Measurements from ENCODE around the gene PTPRK. TPM values are rescaled to one million over a fixed set of nuclear protein-coding genes. Genes with fewer than 3 reads are reported as not detected.

The PTPRK gene
- total and polyA plus RNA-seq, 4 experiments from 2014 or later = 0.47 to 1.5 (median 0.61) TPM; not detected in 1

- H3K27ac ChIP-seq (ENCODE audit: low read depth, low read length) = no peak overlapping the region
Measured at GRCh38 chr6:128025478-128025877, 494.9 kb downstream of the PTPRK start.

GRCh38 chr6:128024969-128025368, 495.4 kb downstream of the PTPRK start:
- CTCF ChIA-PET (ENCODE audit: partially characterized antibody) = no interaction called here
- no peaks in the 10 kb centered on the region for H3K36me3 Mint-ChIP-seq
- Histone ChIP-seq H3K27ac (ENCODE audit: low read depth, low read length) (no peak overlapping the region), H3K9me3 (ENCODE audit: control insufficient read depth in 1 of 2, low read length in 2 of 2) (no peaks in the 10 kb centered on the region), H3K36me3 (ENCODE audit: insufficient read depth, low read length) (no peaks in the 10 kb centered on the region), H3K4me3 (ENCODE audit: low read length in 2 of 2) (no peak overlapping the region), H3K4me1 (ENCODE audit: insufficient read depth, low read length) (no peaks in the 10 kb centered on the region), H3K27me3 (ENCODE audit: insufficient read depth, low read length) (no peaks in the 10 kb centered on the region)
- H3K27me3 Mint-ChIP-seq = no peaks in the 10 kb centered on the region
- H3K4me3 Mint-ChIP-seq = no peak overlapping the region
- H3K4me1 Mint-ChIP-seq = peaks cover 4 to 11% (median 7%) of the 10 kb centered on the region in 4 donors
- H3K27ac Mint-ChIP-seq = peak overlapping the region in 1 of 7 donors; percentile 2
- POLR2A ChIA-PET (ENCODE audit: partially characterized antibody) = no interaction called here
- intact Hi-C loops (cut with micrococcal nuclease) = no loop called here
- H3K9me3 Mint-ChIP-seq = no peaks in the 10 kb centered on the region
- no peak for DNase-seq

More at GRCh38 chr6:128025478-128025877, 494.9 kb downstream of the PTPRK start:
- peaks cover 4 to 11% (median 7%) of the 10 kb centered on the region in 4 donors for H3K4me1 Mint-ChIP-seq
- H3K4me3 Mint-ChIP-seq = no peak overlapping the region
- Histone ChIP-seq H3K9me3 (ENCODE audit: control insufficient read depth in 1 of 2, low read length in 2 of 2) (no peaks in the 10 kb centered on the region), H3K36me3 (ENCODE audit: insufficient read depth, low read length) (no peaks in the 10 kb centered on the region), H3K4me3 (ENCODE audit: low read length in 2 of 2) (no peak overlapping the region), H3K4me1 (ENCODE audit: insufficient read depth, low read length) (no peaks in the 10 kb centered on the region), H3K27me3 (ENCODE audit: insufficient read depth, low read length) (no peaks in the 10 kb centered on the region)
- no peaks in the 10 kb centered on the region for H3K9me3 Mint-ChIP-seq
- peak overlapping the region in 1 of 7 donors; percentile 4 for H3K27ac Mint-ChIP-seq
- DNase-seq = no peak
- no peaks in the 10 kb centered on the region for H3K27me3 Mint-ChIP-seq
- no peaks in the 10 kb centered on the region for H3K36me3 Mint-ChIP-seq
- ChIA-PET POLR2A (ENCODE audit: partially characterized antibody) (interaction anchor here (1.0 kb wide), 1 partner anchor 37 kb away, joined by 4 read pairs; no protein-coding TSS in a partner anchor), CTCF (ENCODE audit: partially characterized antibody) (no interaction called here)
- intact Hi-C loops (cut with micrococcal nuclease) = no loop called here

- Mint-ChIP-seq H3K9me3 (no peaks in the 10 kb centered on the region), H3K4me3 (no peak overlapping the region), H3K4me1 (peaks cover 4 to 12% (median 7%) of the 10 kb centered on the region in 4 donors), H3K36me3 (no peaks in the 10 kb centered on the region), H3K27ac (no peak overlapping the region), H3K27me3 (no peaks in the 10 kb centered on the region)
- intact Hi-C loops (cut with micrococcal nuclease) = no loop called here
- DNase-seq = no peak
- H3K4me1 ChIP-seq (ENCODE audit: insufficient read depth, low read length) = no peaks in the 10 kb centered on the region
- H3K27me3 ChIP-seq (ENCODE audit: insufficient read depth, low read length) = no peaks in the 10 kb centered on the region
- POLR2A ChIA-PET (ENCODE audit: partially characterized antibody) = no interaction called here
- no peak overlapping the region for H3K27ac ChIP-seq (ENCODE audit: low read depth, low read length)
- CTCF ChIA-PET (ENCODE audit: partially characterized antibody) = no interaction called here
- H3K36me3 ChIP-seq (ENCODE audit: insufficient read depth, low read length) = no peaks in the 10 kb centered on the region
- no peak overlapping the region for H3K4me3 ChIP-seq (ENCODE audit: low read length in 2 of 2)
- H3K9me3 ChIP-seq (ENCODE audit: control insufficient read depth in 1 of 2, low read length in 2 of 2) = no peaks in the 10 kb centered on the region
Measured at GRCh38 chr6:128024046-128024445, 496.4 kb downstream of the PTPRK start.

- ChIA-PET CTCF (ENCODE audit: partially characterized antibody) (no interaction called here), POLR2A (ENCODE audit: partially characterized antibody) (no interaction called here)
- H3K27ac Mint-ChIP-seq = peak overlapping the region in 1 of 7 donors; percentile 13
- H3K4me3 Mint-ChIP-seq = no peak overlapping the region
- H3K4me1 ChIP-seq (ENCODE audit: insufficient read depth, low read length) = no peaks in the 10 kb centered on the region
- H3K9me3 Mint-ChIP-seq = no peaks in the 10 kb centered on the region
- no peaks in the 10 kb centered on the region for H3K36me3 ChIP-seq (ENCODE audit: insufficient read depth, low read length)
- no peaks in the 10 kb centered on the region for H3K36me3 Mint-ChIP-seq
- peaks cover 0 to 3% (median 0%) of the 10 kb centered on the region in 4 donors for H3K4me1 Mint-ChIP-seq
- intact Hi-C loops (cut with micrococcal nuclease) = no loop called here
- no peaks in the 10 kb centered on the region for H3K27me3 Mint-ChIP-seq
- H3K27me3 ChIP-seq (ENCODE audit: insufficient read depth, low read length) = no peaks in the 10 kb centered on the region
- H3K4me3 ChIP-seq (ENCODE audit: low read length in 2 of 2) = no peak overlapping the region
- no peaks in the 10 kb centered on the region for H3K9me3 ChIP-seq (ENCODE audit: control insufficient read depth in 1 of 2, low read length in 2 of 2)
- no peak for DNase-seq
- H3K27ac ChIP-seq (ENCODE audit: low read depth, low read length) = no peak overlapping the region
Measured at GRCh38 chr6:128018821-128019220, 501.6 kb downstream of the PTPRK start.

- Histone ChIP-seq H3K4me1 (ENCODE audit: insufficient read depth, low read length) (no peaks in the 10 kb centered on the region), H3K36me3 (ENCODE audit: insufficient read depth, low read length) (no peaks in the 10 kb centered on the region), H3K27me3 (ENCODE audit: insufficient read depth, low read length) (no peaks in the 10 kb centered on the region), H3K27ac (ENCODE audit: low read depth, low read length) (no peak overlapping the region), H3K4me3 (ENCODE audit: low read length in 2 of 2) (no peak overlapping the region), H3K9me3 (ENCODE audit: control insufficient read depth in 1 of 2, low read length in 2 of 2) (no peaks in the 10 kb centered on the region)
- H3K36me3 Mint-ChIP-seq = no peaks in the 10 kb centered on the region
- intact Hi-C loops (cut with micrococcal nuclease) = no loop called here
- peak overlapping the region in 1 of 7 donors; percentile 20 for H3K27ac Mint-ChIP-seq
- no peak for DNase-seq
- H3K27me3 Mint-ChIP-seq = no peaks in the 10 kb centered on the region
- no peak overlapping the region for H3K4me3 Mint-ChIP-seq
- H3K4me1 Mint-ChIP-seq = peaks cover 0 to 3% (median under 1%) of the 10 kb centered on the region in 4 donors
- CTCF ChIA-PET (ENCODE audit: partially characterized antibody) = interaction anchor here (1.6 kb wide), 1 partner anchor 18 kb away, joined by 3 read pairs; no protein-coding TSS in a partner anchor
- POLR2A ChIA-PET (ENCODE audit: partially characterized antibody) = no interaction called here
- H3K9me3 Mint-ChIP-seq = no peaks in the 10 kb centered on the region
Measured at GRCh38 chr6:128017288-128017687, 503.1 kb downstream of the PTPRK start.

GRCh38 chr6:128007658-128008057, 512.7 kb downstream of the PTPRK start:
- Histone ChIP-seq H3K27ac (ENCODE audit: low read depth, low read length) (no peak overlapping the region), H3K4me1 (ENCODE audit: insufficient read depth, low read length) (no peaks in the 10 kb centered on the region), H3K27me3 (ENCODE audit: insufficient read depth, low read length) (no peaks in the 10 kb centered on the region), H3K4me3 (ENCODE audit: low read length in 2 of 2) (no peak overlapping the region), H3K9me3 (ENCODE audit: control insufficient read depth in 1 of 2, low read length in 2 of 2) (no peaks in the 10 kb centered on the region), H3K36me3 (ENCODE audit: insufficient read depth, low read length) (no peaks in the 10 kb centered on the region)
- Mint-ChIP-seq H3K4me3 (no peak overlapping the region), H3K27ac (no peak overlapping the region), H3K9me3 (no peaks in the 10 kb centered on the region), H3K36me3 (no peaks in the 10 kb centered on the region), H3K27me3 (no peaks in the 10 kb centered on the region), H3K4me1 (no peaks in the 10 kb centered on the region)
- intact Hi-C loops (cut with micrococcal nuclease) = no loop called here
- DNase-seq = no peak
- CTCF ChIA-PET (ENCODE audit: partially characterized antibody) = no interaction called here
- POLR2A ChIA-PET (ENCODE audit: partially characterized antibody) = no interaction called here

GRCh38 chr6:128005009-128005408, 515.4 kb downstream of the PTPRK start:
- intact Hi-C loops (cut with micrococcal nuclease) = no loop called here
- no peak overlapping the region for H3K4me3 ChIP-seq (ENCODE audit: low read length in 2 of 2)
- DNase-seq = no peak
- no peaks in the 10 kb centered on the region for H3K4me1 ChIP-seq (ENCODE audit: insufficient read depth, low read length)
- Mint-ChIP-seq H3K4me1 (no peaks in the 10 kb centered on the region), H3K4me3 (no peak overlapping the region), H3K27me3 (no peaks in the 10 kb centered on the region), H3K36me3 (no peaks in the 10 kb centered on the region), H3K27ac (no peak overlapping the region), H3K9me3 (no peaks in the 10 kb centered on the region)
- H3K27ac ChIP-seq (ENCODE audit: low read depth, low read length) = no peak overlapping the region
- H3K36me3 ChIP-seq (ENCODE audit: insufficient read depth, low read length) = no peaks in the 10 kb centered on the region
- no peaks in the 10 kb centered on the region for H3K9me3 ChIP-seq (ENCODE audit: control insufficient read depth in 1 of 2, low read length in 2 of 2)
- ChIA-PET POLR2A (ENCODE audit: partially characterized antibody) (no interaction called here), CTCF (ENCODE audit: partially characterized antibody) (interaction anchor here (0.8 kb wide), 1 partner anchor 57 kb away, joined by 3 read pairs; no protein-coding TSS in a partner anchor)
- H3K27me3 ChIP-seq (ENCODE audit: insufficient read depth, low read length) = no peaks in the 10 kb centered on the region

- POLR2A ChIA-PET (ENCODE audit: partially characterized antibody) = interaction anchor here (0.7 kb wide), 1 partner anchor 118 kb away, joined by 3 read pairs; no protein-coding TSS in a partner anchor
- intact Hi-C loops (cut with micrococcal nuclease) = no loop called here
Measured at GRCh38 chr6:128000363-128000762, 520.0 kb downstream of the PTPRK start.

More at GRCh38 chr6:128000363-128000762, 520.0 kb downstream of the PTPRK start:
- Histone ChIP-seq H3K9me3 (ENCODE audit: control insufficient read depth in 1 of 2, low read length in 2 of 2) (no peaks in the 10 kb centered on the region), H3K27me3 (ENCODE audit: insufficient read depth, low read length) (no peaks in the 10 kb centered on the region), H3K4me3 (ENCODE audit: low read length in 2 of 2) (no peak overlapping the region), H3K27ac (ENCODE audit: low read depth, low read length) (no peak overlapping the region), H3K36me3 (ENCODE audit: insufficient read depth, low read length) (no peaks in the 10 kb centered on the region), H3K4me1 (ENCODE audit: insufficient read depth, low read length) (no peaks in the 10 kb centered on the region)
- peaks cover 0 to 4% (median 0%) of the 10 kb centered on the region in 4 donors for H3K4me1 Mint-ChIP-seq
- CTCF ChIA-PET (ENCODE audit: partially characterized antibody) = no interaction called here
- DNase-seq = no peak
- no peaks in the 10 kb centered on the region for H3K36me3 Mint-ChIP-seq
- no peaks in the 10 kb centered on the region for H3K9me3 Mint-ChIP-seq
- no peaks in the 10 kb centered on the region for H3K27me3 Mint-ChIP-seq
- no peak overlapping the region for H3K27ac Mint-ChIP-seq
- H3K4me3 Mint-ChIP-seq = no peak overlapping the region
